ENCODE data around the gene PCGF1. TPM values are rescaled to one million over a fixed set of nuclear protein-coding genes. Genes with fewer than 3 reads are reported as not detected.
A peak's percentile ranks its signal among the peaks of the same experiment; 100 is the strongest.

PCGF1 gene
- total and polyA plus RNA-seq, 2 of the 8 experiments (the other 6 are each of a cell fraction or from before 2014, with no cell fraction given) = 10.0 to 23.7 TPM

DNA sequence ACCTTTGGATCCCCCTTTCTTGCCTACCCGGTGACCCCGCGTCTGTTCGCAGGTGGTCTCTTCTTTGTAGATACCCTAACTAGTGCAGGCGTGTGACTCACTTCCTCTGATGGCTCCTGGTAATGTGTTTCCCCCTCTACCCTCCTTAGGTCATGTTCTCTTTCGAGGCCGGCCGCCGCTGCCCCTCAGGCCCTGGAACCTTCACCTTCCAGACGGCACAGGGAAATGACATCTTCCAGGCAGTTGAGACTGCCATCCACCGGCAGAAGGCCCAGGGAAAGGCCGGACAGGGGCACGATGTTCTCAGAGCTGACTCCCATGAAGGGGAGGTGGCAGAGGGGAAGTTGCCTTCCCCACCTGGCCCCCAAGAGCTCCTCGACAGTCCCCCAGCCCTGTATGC, 48.7 kb upstream of the PCGF1 start:
- H3K27me3 ChIP-seq (replicated peaks in 1 of 4; ENCODE audit: control insufficient read depth in 3 of 4, extremely low read depth in 1 of 4, insufficient read depth in 3 of 4, low read length in 3 of 4) = peaks cover 0 to 42% (median 26%) of the 10 kb centered on the region in 4 experiments; a peak in 6 of 7 replicates
- H3K9me3 ChIP-seq (ENCODE audit: insufficient read depth in 2 of 2, low read depth in 1 of 2, low read length in 1 of 2) = no peaks in the 10 kb centered on the region
- no peak overlapping the region for H2BK15ac ChIP-seq (ENCODE audit: low read length)
- H3K4me1 ChIP-seq (replicated peaks in 1 of 4; ENCODE audit: control insufficient read depth in 3 of 4, insufficient read depth in 4 of 4, low read length in 3 of 4) = peaks cover 0 to 14% (median 8%) of the 10 kb centered on the region in 4 experiments; a peak in 6 of 7 replicates
- peaks cover 0 to 3% (median 0%) of the 10 kb centered on the region in 4 experiments; a peak in 1 of 8 replicates for H3K36me3 ChIP-seq (ENCODE audit: control insufficient read depth in 2 of 4, insufficient read depth in 4 of 4, low read length in 3 of 4)
- H4K91ac ChIP-seq (replicated peaks; ENCODE audit: insufficient read length, low read length) = no peak overlapping the region
- H2BK20ac ChIP-seq (ENCODE audit: low read length) = no peak overlapping the region
- H3K4me3 ChIP-seq (ENCODE audit: extremely low read depth in 1 of 4, insufficient read depth in 2 of 4, low read depth in 3 of 4, low read length in 4 of 4) = no peak overlapping the region
- POLR2A ChIA-PET (ENCODE audit: partially characterized antibody) = interaction anchor here (1.0 to 2.6 kb wide), 6 partner anchors 12 to 60 kb away, joined by 3 to 16 read pairs (median 4); partner anchors contain the start of genes AUP1 and HTRA2
- 94% methylated on average over 14 of the region's 14 CpGs; no CpG with 5 or more reads in 1 of the 2 experiments for WGBS, 2 experiments (ENCODE audit: extremely low coverage in 1 of 2, insufficient coverage in 1 of 2, insufficient read length in 1 of 2, insufficient replicate concordance in 2 of 2, low coverage in 1 of 2, low lambda C conversion rate in 2 of 2, missing lambda C conversion rate in 1 of 2)
- no peak overlapping the region for H2AK5ac ChIP-seq (ENCODE audit: low read depth, low read length)
- no peak overlapping the region for H2BK12ac ChIP-seq (ENCODE audit: low read depth, low read length)
- peak overlapping the region in 1 of 2 experiments; percentile 93; a peak in 2 of 4 replicates for H3K4me2 ChIP-seq (ENCODE audit: insufficient read depth in 1 of 2, low read depth in 2 of 2, low read length in 2 of 2)
- no peak overlapping the region for H2BK5ac ChIP-seq (ENCODE audit: low read depth, low read length)
- CTCF ChIA-PET (ENCODE audit: partially characterized antibody) = interaction anchor here (0.5 to 7.5 kb wide), 7 partner anchors 8 to 705 kb away, joined by 3 to 56 read pairs (median 10); partner anchors contain the start of genes CCDC142 and TTC31
- no peaks in the 10 kb centered on the region for H3K79me2 ChIP-seq (ENCODE audit: control insufficient read depth in 1 of 2, insufficient read depth in 2 of 2, low read length in 2 of 2)
- H3K79me1 ChIP-seq (ENCODE audit: low read depth, low read length) = no peaks in the 10 kb centered on the region; the same call in 1 of the 2 replicates
- H4K20me1 ChIP-seq (replicated peaks in 1 of 2; ENCODE audit: control insufficient read depth in 1 of 2, insufficient read depth in 2 of 2, low read length in 2 of 2) = peaks cover 2 to 4% of the 10 kb centered on the region in 2 experiments
- no peak overlapping the region for H3K14ac ChIP-seq (ENCODE audit: insufficient read length)
- H3K27ac ChIP-seq (ENCODE audit: low read depth, low read length) = no peak overlapping the region
- TF ChIP-seq POLR2A (IDR thresholded peaks at IDR 0.05; ENCODE audit: control extremely low read depth in 1 of 2, low read depth in 2 of 2, low read length in 2 of 2) (no peak), SP2 (IDR thresholded peaks at IDR 0.05; ENCODE audit: low read length) (no peak), CHD1 (IDR thresholded peaks at IDR 0.05; ENCODE audit: low read depth, low read length) (no peak)
- TF ChIP-seq, protein P1, sequence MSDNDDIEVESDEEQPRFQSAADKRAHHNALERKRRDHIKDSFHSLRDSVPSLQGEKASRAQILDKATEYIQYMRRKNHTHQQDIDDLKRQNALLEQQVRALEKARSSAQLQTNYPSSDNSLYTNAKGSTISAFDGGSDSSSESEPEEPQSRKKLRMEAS (IDR thresholded peaks at IDR 0.05) = no peak
- no peak overlapping the region for H3K18ac ChIP-seq (ENCODE audit: extremely low read depth, low read length)
- H2BK120ac ChIP-seq (replicated peaks; ENCODE audit: low read depth, low read length) = no peak overlapping the region
- H3K23me2 ChIP-seq (ENCODE audit: low read depth, low read length) = peaks cover 18% of the 10 kb centered on the region
- no peak overlapping the region for H3K4ac ChIP-seq (replicated peaks; ENCODE audit: insufficient read length, low read depth, low read length)
- DNase-seq (ENCODE audit: low read depth in 1 of 2, low spot score in 2 of 2) (no peak), FAIRE-seq (no peak)
- no peak overlapping the region for H3K23ac ChIP-seq (ENCODE audit: insufficient read length)
- no peak overlapping the region for H4K5ac ChIP-seq (ENCODE audit: insufficient read length, low read depth, low read length)
- no peak overlapping the region for H3K56ac ChIP-seq (replicated peaks; ENCODE audit: insufficient read length, low read depth, low read length)
- H3K9ac ChIP-seq (replicated peaks in 1 of 4; ENCODE audit: extremely low read depth in 1 of 4, low read depth in 3 of 4, low read length in 3 of 4) = no peak overlapping the region
- no peak overlapping the region for H2AFZ ChIP-seq (ENCODE audit: low read length)
- no peak overlapping the region for H4K8ac ChIP-seq (ENCODE audit: extremely low read depth, insufficient read depth, low read length)
